H9 (cell line): Measurements from ENCODE around the gene CNPY2. TPM values are rescaled to one million over a fixed set of nuclear protein-coding genes. Genes with fewer than 3 reads are reported as not detected.
"Not testable (repeated sequence)": the region's sequence is repeated elsewhere in the genome, so short reads cannot be mapped to it uniquely, and the experiment has no call there.

Source experiments
- DNase-seq: peaks from one replicate; pipeline ENCODE4 v3.0.0-alpha.2; 2017
- H2AFZ ChIP-seq: one replicate; pipeline ENCODE4 v1.6.1; 2013; ENCODE audit warnings: mild to moderate bottlenecking, low read length, control low read depth, moderate library complexity
- H2AK5ac ChIP-seq: 2 replicates; pipeline ENCODE4 v1.6.1; 2013; ENCODE audit warnings: low read length, control low read depth, mixed read lengths; ENCODE audit not compliant: insufficient read length
- H2BK120ac ChIP-seq: one replicate; pipeline ENCODE4 v1.6.1; 2013; ENCODE audit warnings: low read depth, mild to moderate bottlenecking, low read length, control low read depth, inconsistent platforms; ENCODE audit not compliant: poor library complexity, severe bottlenecking
- H2BK12ac ChIP-seq: 2 replicates; pipeline ENCODE4 v1.6.1; 2013; ENCODE audit warnings: low read length, control low read depth, mixed read lengths, low read depth; ENCODE audit not compliant: insufficient read length
- H2BK15ac ChIP-seq: 2 replicates; pipeline ENCODE4 v1.6.1; 2013; ENCODE audit warnings: low read depth, low read length, control low read depth
- H2BK20ac ChIP-seq: one replicate; pipeline ENCODE4 v1.6.1; 2013; ENCODE audit warnings: low read depth, mild to moderate bottlenecking, low read length, control low read depth, inconsistent platforms; ENCODE audit not compliant: poor library complexity, severe bottlenecking
- H2BK5ac ChIP-seq: 2 replicates; pipeline ENCODE4 v1.6.1; 2013; ENCODE audit warnings: low read length, control low read depth, mixed read lengths; ENCODE audit not compliant: insufficient read length
- H3K14ac ChIP-seq: 2 replicates; pipeline ENCODE4 v1.6.1; 2013; ENCODE audit warnings: low read length, control low read depth; ENCODE audit not compliant: insufficient read depth
- H3K18ac ChIP-seq: 2 replicates; pipeline ENCODE4 v1.6.1; 2013; ENCODE audit warnings: low read depth, mild to moderate bottlenecking, mixed read lengths, low read length, control low read depth; ENCODE audit not compliant: insufficient read length
- H3K23ac ChIP-seq: 2 replicates; pipeline ENCODE4 v1.6.1; 2013; ENCODE audit warnings: low read length, control low read depth, mixed read lengths, low read depth; ENCODE audit not compliant: insufficient read length
- H3K23me2 ChIP-seq: 2 replicates; pipeline ENCODE4 v1.6.1; 2013; ENCODE audit warnings: low read depth, mild to moderate bottlenecking, mixed read lengths, low read length, control low read depth; ENCODE audit not compliant: insufficient read length, poor library complexity, severe bottlenecking
- H3K27ac ChIP-seq: 2 replicates; pipeline ENCODE4 v1.5.1; 2013; ENCODE audit warnings: low read length, control low read depth, mixed read lengths, low read depth; ENCODE audit not compliant: insufficient read length
- H3K27me3 ChIP-seq: 2 replicates; pipeline ENCODE4 v1.6.1; 2013; ENCODE audit warnings: low read length, control low read depth, inconsistent platforms; ENCODE audit not compliant: insufficient read depth
- H3K4ac ChIP-seq: 2 replicates; pipeline ENCODE4 v1.6.1; 2013; ENCODE audit warnings: low read depth, mild to moderate bottlenecking, control low read depth, inconsistent platforms, low read length, moderate library complexity
- H3K4me1 ChIP-seq: 2 replicates; pipeline ENCODE4 v1.6.1; 2013; ENCODE audit warnings: low read length, control low read depth, inconsistent platforms; ENCODE audit not compliant: insufficient read depth
- H3K4me2 ChIP-seq: 2 replicates; pipeline ENCODE4 v1.6.1; 2013; ENCODE audit warnings: low read length, control low read depth, mixed read lengths; ENCODE audit not compliant: insufficient read length, insufficient read depth
- H3K56ac ChIP-seq: 2 replicates; pipeline ENCODE4 v1.6.1; 2013; ENCODE audit warnings: low read depth, mild to moderate bottlenecking, mixed read lengths, low read length, control low read depth; ENCODE audit not compliant: insufficient read length
- H3K79me1 ChIP-seq: 2 replicates; pipeline ENCODE4 v1.6.1; 2013; ENCODE audit warnings: low read depth, mild to moderate bottlenecking, moderate library complexity, low read length, control low read depth, inconsistent platforms; ENCODE audit not compliant: insufficient read depth, poor library complexity, severe bottlenecking
- H3K79me2 ChIP-seq: 2 replicates; pipeline ENCODE4 v1.6.1; 2013; ENCODE audit warnings: low read length, control low read depth, inconsistent platforms; ENCODE audit not compliant: insufficient read depth
- H3K9ac ChIP-seq: 2 replicates; pipeline ENCODE4 v1.6.1; 2013; ENCODE audit warnings: low read length, control low read depth, mixed read lengths; ENCODE audit not compliant: insufficient read length; ENCODE audit errors: extremely low read depth
- H3K9me3 ChIP-seq: one replicate; pipeline ENCODE4 v1.6.1; 2013; ENCODE audit warnings: low read depth, low read length, inconsistent platforms; ENCODE audit not compliant: control insufficient read depth
- H3T11ph ChIP-seq: one replicate; pipeline ENCODE4 v1.6.1; 2013; ENCODE audit warnings: mild to moderate bottlenecking, low read length, control low read depth, inconsistent platforms
- H4K20me1 ChIP-seq: one replicate; pipeline ENCODE4 v1.6.1; 2013; ENCODE audit not compliant: control insufficient read depth, insufficient read length, insufficient read depth
- H4K5ac ChIP-seq: 2 replicates; pipeline ENCODE4 v1.6.1; 2013; ENCODE audit warnings: low read depth, mild to moderate bottlenecking, mixed read lengths, low read length, control low read depth; ENCODE audit not compliant: insufficient read length
- H4K8ac ChIP-seq: replicated peaks from 2 replicates; pipeline ENCODE4 v1.6.1; 2013; ENCODE audit warnings: low read length, control low read depth, mixed read lengths, low read depth; ENCODE audit not compliant: insufficient read length
- H4K91ac ChIP-seq: 2 replicates; pipeline ENCODE4 v1.6.1; 2013; ENCODE audit warnings: low read depth, mild to moderate bottlenecking, moderate library complexity, mixed read lengths, low read length, control low read depth; ENCODE audit not compliant: insufficient read length
- H3K27ac Mint-ChIP-seq, 3 experiments: 2 replicates in 2 of 3; 3 replicates in 1 of 3; pipeline ENCODE4 v1.8.0; 2020 to 2021; ENCODE audit warnings: mixed read lengths in 3 of 3, mild to moderate bottlenecking in 1 of 3, moderate library complexity in 1 of 3
- H3K27me3 Mint-ChIP-seq: 2 replicates; pipeline ENCODE4 v1.8.0; 2021; ENCODE audit warnings: low read depth, mild to moderate bottlenecking, moderate library complexity, mixed read lengths
- H3K36me3 Mint-ChIP-seq, 3 experiments: 2 replicates in 2 of 3; 3 replicates in 1 of 3; pipeline ENCODE4 v1.8.0; 2020 to 2021; ENCODE audit warnings: low read depth in 3 of 3, mixed read lengths in 3 of 3; ENCODE audit not compliant: insufficient read depth in 1 of 3
- H3K4me1 Mint-ChIP-seq, 2 experiments: 2 replicates each; pipeline ENCODE4 v1.8.0; 2020; ENCODE audit warnings: mixed read lengths in 2 of 2
- H3K4me3 Mint-ChIP-seq, 2 experiments: 2 replicates in 1 of 2; 3 replicates in 1 of 2; pipeline ENCODE4 v1.8.0; 2020 to 2021; ENCODE audit warnings: mild to moderate bottlenecking in 2 of 2, mixed read lengths in 2 of 2, moderate library complexity in 1 of 2
- H3K9me3 Mint-ChIP-seq, 2 experiments: 2 replicates in 1 of 2; 3 replicates in 1 of 2; pipeline ENCODE4 v1.8.0; 2020; ENCODE audit warnings: mild to moderate bottlenecking in 2 of 2, mixed read lengths in 2 of 2, moderate library complexity in 1 of 2
- CTCF ChIP-seq: fragments of 200-600 bp; sonication (generic); conservative IDR thresholded peaks from 3 replicates; pipeline ENCODE4 v1.8.0; 2021; ENCODE audit warnings: antibody characterized with exemption, mild to moderate bottlenecking
- WGBS: extraction: QIAGEN DNeasy Blood & Tissue Kit; methylation state at CpG from one replicate; pipeline ENCODE4 v1.1.7; 2013; ENCODE audit warnings: missing lambda C conversion rate, low lambda C conversion rate, mixed read lengths; ENCODE audit not compliant: insufficient read length; ENCODE audit errors: extremely low coverage; 5-methylcytosine and 5-hydroxymethylcytosine counted together
- total RNA-seq: library from RNA; stranded (reverse); gene quantifications from 2 replicates; pipeline ENCODE4 v1.2.1, GENCODE V29; 2021

CNPY2 gene
- total RNA-seq, 1 experiment from 2014 or later, result 221 TPM

GRCh38 chr12:56324206-56324605 lies 8.4 kb upstream of the CNPY2 start:
- Histone ChIP-seq H3K23me2 (no peaks in the 10 kb centered on the region), H2BK15ac (no peak overlapping the region), H3K27me3 (no peaks in the 10 kb centered on the region), H3K79me1 (no peaks in the 10 kb centered on the region), H3K4ac (no peak overlapping the region), H3K4me1 (no peaks in the 10 kb centered on the region), H2BK12ac (no peak overlapping the region), H4K91ac (no peak overlapping the region), H2AK5ac (no peak overlapping the region), H2AFZ (no peak overlapping the region), H3T11ph (no peak overlapping the region), H2BK120ac (no peak overlapping the region), H4K8ac (no peak overlapping the region), H4K5ac (no peak overlapping the region), H3K18ac (no peak overlapping the region), H3K14ac (no peak overlapping the region), H2BK20ac (no peak overlapping the region), H3K9ac (no peak overlapping the region), H3K4me2 (no peak overlapping the region), H3K9me3 (no peaks in the 10 kb centered on the region), H3K79me2 (no peaks in the 10 kb centered on the region), H4K20me1 (no peaks in the 10 kb centered on the region), H3K23ac (no peak overlapping the region), H3K27ac (no peak overlapping the region), H2BK5ac (no peak overlapping the region), H3K56ac (no peak overlapping the region)
- DNase-seq, result no peak
- Mint-ChIP-seq H3K36me3 (peaks cover 6 to 57% (median 43%) of the 10 kb centered on the region in 3 experiments; a peak in 6 of 7 replicates), H3K27ac (no peak overlapping the region), H3K27me3 (no peaks in the 10 kb centered on the region), H3K4me3 (no peak overlapping the region), H3K9me3 (no peaks in the 10 kb centered on the region), H3K4me1 (no peaks in the 10 kb centered on the region)
- whole genome bisulfite sequencing, result no CpG with 5 or more reads among the region's 6 CpGs
- TF ChIP-seq CTCF, result no peak

DNA sequence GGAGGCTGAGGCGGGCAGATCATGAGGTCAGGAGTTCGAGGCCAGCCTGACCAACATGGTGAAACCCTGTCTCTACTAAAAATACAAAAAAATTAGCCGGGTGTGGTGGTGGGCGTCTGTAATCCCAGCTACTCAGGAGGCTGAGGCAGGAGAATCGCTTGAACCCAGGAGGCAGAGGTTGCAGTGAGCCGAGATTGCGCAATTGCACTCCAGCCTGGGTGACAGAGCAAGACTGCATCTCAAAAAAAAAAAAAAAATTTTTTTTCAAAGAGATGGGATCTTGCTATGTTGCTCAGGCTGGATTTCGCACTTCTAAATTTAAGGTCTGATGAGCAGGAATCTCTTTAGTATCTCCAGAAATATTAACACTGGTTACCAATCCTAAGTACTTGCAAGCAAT lies 5.8 kb upstream of the CNPY2 start:
- not testable (repeated sequence) for H2BK120ac ChIP-seq, H3K79me1 ChIP-seq, H2AK5ac ChIP-seq, DNase-seq, H3K4me1 Mint-ChIP-seq, H4K5ac ChIP-seq, H3K79me2 ChIP-seq, H3K18ac ChIP-seq, H3K4me1 ChIP-seq, H2BK15ac ChIP-seq, H2BK5ac ChIP-seq, H3K27ac Mint-ChIP-seq, H4K8ac ChIP-seq, H3K27me3 ChIP-seq, H4K91ac ChIP-seq, H3K14ac ChIP-seq, H3K4ac ChIP-seq, H3K27me3 Mint-ChIP-seq, H2BK12ac ChIP-seq, H2AFZ ChIP-seq, H3K4me3 Mint-ChIP-seq, H3K23ac ChIP-seq, H3K9ac ChIP-seq, H3T11ph ChIP-seq, H4K20me1 ChIP-seq, H3K9me3 Mint-ChIP-seq, H3K27ac ChIP-seq, H2BK20ac ChIP-seq, H3K23me2 ChIP-seq, H3K4me2 ChIP-seq, H3K56ac ChIP-seq, H3K9me3 ChIP-seq
- H3K36me3 Mint-ChIP-seq, result peaks cover 6 to 48% (median 39%) of the 10 kb centered on the region in 3 experiments; a peak in 6 of 7 replicates
- no CpG with 5 or more reads among the region's 8 CpGs for WGBS
